ENCODE measurements around the gene SREBF2.

SREBF2 gene

DNA sequence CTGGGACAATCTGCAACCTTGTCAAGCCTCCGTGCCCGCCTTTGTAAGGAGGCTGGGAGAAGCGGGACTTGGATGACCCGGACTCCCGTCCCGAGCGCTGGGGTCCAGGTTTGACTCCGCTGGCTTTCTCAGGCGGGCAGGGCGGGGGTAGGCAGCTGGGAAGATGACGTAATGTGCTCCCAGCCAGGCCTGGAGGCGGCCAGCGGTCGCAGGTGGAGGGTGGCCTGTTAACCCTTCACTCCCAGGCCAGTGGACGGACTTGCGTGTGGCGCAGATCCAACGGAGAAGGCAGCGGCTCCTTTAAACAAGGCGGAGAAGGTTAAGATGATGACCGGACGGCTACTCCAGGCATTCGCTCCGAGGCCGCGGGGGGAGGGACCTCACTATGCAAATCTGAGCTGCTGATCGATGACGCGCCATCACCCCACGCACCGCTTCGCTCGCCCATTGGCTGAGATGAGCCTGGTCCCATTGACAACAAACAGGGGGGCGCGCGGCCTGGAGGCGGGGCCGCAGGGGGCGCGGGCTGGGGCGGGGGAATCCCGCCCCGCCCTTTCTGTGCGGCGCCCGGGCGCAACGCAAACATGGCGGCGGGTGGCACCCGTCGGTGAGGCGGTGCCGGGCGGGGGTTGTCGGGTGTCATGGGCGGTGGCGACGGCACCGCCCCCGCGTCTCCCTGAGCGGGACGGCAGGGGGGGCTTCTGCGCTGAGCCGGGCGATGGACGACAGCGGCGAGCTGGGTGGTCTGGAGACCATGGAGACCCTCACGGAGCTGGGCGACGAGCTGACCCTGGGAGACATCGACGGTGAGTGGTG lies at the start of gene SREBF2:
Gene SREBF2 (plus strand): TSS at position 553 of the 816 bp plus-strand sequence. CDS start 166 bp downstream, at position 719.
- peak; percentile 96 for DNase-seq

GRCh38 chr22:41787331-41787730 lies 45.6 kb upstream of the SREBF2 start:
- DNase-seq: no peak

GRCh38 chr22:41793871-41794270 lies 39.0 kb upstream of the SREBF2 start:
- no peak for DNase-seq

GRCh38 chr22:41798736-41799135 lies 34.2 kb upstream of the SREBF2 start:
- DNase-seq: no peak

DNA sequence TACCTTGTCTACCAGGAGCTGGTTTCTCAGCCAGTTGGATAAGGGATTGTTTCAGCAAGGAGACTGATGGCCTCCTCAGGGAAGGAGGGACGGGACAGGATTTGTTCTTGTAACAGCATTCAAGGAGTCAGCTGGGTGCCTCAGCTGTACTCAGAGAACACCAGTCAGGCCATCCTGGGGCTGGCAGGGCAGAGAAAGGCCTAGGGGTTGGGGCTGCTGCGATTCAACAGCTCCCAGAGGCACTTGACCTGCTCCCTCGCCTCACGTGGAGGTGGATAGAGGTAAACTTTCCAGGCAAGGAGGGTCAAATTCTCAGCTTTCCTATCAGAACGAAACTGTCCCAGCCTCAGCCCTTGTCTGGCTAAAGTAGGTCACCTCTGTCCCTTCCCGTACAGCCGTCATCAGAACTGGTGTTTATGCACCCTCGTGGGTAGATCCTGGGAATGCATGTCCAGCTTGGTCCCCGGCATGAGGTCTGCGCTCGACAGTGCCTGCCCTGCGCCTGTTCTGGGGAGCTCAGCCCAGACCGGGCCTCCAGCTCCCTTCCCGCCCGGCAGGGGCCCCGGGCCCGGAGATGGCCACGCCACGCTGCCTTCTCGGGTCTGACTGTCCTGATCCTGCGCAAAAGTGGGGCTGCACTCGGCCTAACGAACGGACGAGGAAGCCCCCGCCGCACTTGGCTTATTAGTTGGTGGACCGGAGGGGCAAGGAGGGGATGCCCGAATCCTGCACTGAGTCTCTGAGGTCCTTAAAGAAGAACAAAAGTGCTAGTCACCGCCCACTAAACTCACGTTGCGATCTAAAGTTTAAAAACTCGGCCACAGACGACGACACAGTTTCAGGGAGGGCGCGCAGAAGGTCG lies 33.2 kb upstream of the SREBF2 start:
- no peak for DNase-seq

GRCh38 chr22:41800348-41801146 lies 32.4 kb upstream of the SREBF2 start, which contains the start of gene CCDC134:
TSS of gene CCDC134 (plus strand) at chr22:41800679. CDS start at chr22:41808891, 8,212 bp downstream.
- DNase-seq: peak; percentile 75

DNA sequence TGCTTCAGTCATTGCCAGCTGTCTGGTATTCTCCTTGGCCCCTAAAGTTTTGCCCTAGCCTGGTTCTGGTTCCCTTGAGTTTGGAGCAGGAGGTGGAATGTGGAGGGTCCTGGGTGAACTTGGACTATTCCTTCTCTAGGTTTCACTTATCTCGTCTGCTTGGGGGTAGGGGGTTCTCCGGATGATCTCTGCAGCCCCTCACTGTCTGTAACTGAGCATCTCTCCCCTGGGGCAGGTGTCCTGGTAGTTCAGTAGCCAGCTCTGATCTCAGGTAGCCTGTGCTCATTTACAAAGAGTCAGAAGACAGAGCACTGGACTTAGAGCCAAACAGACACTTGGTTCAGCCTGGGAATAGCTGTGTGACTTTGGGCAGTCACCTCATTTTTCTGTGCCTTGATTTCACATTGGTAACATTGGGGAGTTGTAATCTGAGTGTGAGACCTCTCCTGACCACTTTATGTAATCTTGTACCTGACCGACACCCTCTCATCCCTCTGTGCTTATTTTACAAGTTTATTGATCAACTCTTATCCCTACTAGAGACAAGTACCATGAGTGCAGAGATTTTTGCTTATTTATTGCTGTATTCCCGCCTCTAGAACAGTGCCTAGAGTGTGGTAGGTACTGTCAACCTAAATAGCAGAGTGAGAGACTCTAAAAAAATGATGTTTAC lies 31.6 kb upstream of the SREBF2 start:
- DNase-seq: no peak

DNA sequence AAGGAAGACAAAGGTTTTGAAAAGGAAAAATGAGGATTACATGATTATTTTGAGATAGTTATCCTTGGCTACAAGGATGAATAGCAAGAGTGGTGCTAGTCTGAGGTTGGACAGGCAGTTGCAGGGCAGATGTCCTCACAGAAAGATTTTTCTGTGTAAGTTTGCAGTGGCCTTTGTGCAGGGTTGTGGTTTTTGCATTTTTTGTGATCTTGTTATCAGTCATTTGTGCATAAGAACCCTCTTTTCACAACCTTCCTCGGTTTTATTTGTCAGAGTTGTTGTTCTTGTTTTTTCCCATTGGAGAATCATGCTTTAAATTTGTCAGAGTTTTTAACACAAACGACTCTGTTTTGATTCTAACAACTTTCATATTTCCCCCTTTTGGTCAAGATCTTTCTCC lies 31.0 kb upstream of the SREBF2 start:
- DNase-seq: no peak

DNA sequence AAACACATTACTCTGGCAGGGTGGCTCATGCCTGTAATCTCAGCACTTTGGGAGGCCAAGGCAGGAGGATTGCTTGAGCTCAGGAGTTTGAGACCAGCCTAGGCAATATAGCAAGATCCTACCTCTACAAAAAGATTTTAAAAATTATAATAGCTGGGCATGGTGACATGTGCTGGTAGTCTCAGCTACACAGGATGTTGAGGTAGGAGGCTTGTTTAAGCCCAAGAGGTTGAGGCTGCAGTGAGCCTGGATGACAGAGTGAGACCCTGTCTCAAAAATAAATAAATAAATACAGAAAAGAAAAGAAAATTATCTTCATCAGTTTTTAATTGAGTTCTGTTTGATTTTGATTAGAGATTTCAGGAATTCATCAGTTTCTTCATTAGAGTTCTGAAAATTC lies 27.3 kb upstream of the SREBF2 start:
- no peak for DNase-seq

DNA sequence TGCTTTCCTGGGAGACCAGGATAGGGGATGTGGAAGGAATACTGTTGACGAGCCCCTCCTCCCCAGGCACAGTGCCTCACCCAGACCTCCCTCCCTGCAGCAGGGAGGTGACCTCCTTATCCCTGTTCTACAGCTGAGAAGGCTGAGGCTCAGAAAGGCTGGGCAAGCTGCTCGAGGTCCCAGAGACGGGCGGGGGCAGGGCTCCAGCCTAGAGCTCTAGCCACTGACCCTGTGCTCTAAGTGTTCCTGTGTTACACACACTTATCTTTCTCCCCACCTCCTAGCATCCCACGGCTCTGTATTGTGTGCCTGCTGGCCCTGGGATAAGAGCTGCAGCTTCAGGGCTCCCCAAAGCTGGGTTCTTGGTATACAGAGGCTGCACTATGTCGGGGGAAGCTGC lies 24.5 kb upstream of the SREBF2 start:
- no peak for DNase-seq

GRCh38 chr22:41810022-41810421 lies 22.9 kb upstream of the SREBF2 start:
- DNase-seq: no peak

DNA sequence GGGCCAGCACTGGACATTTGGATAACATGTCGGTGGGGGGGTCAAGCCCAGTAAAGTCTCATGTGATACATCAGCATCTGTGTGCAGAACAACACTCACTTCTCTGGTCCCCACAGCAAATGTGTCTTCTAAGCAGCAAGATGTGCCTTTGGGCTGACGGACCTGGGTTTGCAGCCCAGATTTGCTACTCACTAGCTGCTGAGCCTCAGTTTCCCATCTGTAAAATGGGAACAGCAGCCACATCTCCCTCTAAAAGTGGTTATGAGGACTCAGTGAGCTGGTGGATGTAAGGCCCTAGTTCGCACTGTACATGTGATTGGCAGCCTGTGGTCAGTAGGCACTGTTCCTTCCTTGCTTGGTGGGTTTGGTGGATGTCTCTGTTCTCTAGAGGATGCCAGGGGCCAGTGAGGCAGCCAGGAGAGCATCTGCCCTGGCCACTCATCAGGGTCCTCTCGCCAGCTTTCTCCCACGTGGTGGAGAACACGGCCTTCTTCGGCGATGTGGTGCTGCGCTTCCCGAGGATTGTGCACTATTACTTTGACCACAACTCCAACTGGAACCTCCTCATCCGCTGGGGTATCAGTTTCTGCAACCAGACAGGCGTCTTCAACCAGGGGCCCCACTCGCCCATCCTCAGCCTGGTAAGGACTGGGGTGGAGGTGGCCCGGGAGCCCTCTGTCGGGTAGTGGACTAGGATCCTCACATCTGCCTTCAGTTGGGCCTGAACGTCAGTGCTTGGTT lies 19.9 kb upstream of the SREBF2 start:
- DNase-seq: no peak

- DNase-seq: no peak
Observed at GRCh38 chr22:41813726-41814410, 19.0 kb upstream of the SREBF2 start.

DNA sequence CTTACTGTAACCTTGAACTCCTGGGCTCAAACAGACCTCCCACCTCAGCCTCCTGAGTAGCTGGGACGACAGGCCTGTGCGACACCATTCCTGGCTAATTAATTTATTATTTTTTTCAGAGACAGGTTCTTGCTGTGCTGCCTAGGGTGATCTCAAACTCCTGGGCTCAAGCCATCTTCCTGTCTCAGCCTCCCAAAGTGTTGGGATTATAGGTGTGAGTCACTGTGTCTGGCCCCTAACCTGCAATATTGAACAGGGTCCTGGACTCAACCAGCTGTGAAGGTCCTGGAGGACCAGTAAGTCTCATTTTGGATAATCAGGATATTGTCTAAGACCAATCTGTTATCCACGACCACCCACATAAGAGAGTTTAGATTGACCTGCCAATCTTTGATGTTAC lies 17.2 kb upstream of the SREBF2 start:
- DNase-seq: no peak

GRCh38 chr22:41816241-41816640 lies 16.7 kb upstream of the SREBF2 start:
- DNase-seq: no peak

DNA sequence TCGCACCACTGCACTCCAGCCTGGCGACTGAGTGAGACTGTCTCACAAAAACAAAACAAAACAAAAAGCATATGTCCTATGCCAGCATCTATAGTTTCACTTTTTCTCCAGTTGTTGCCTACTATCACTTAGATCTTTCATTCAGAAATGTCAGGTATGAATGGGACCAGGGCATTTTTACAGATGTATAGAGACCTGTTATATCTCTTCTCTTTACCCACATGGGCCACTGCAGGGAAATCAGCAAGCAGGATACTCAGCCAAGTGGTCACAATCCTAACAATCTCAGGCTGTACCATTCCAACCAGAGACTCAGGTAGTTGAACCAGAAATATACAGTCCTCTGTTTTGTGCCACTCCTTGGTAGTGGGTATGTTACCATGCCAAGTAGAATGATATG lies 16.0 kb upstream of the SREBF2 start:
- DNase-seq: no peak

- no peak for DNase-seq
Observed at GRCh38 chr22:41818011-41818410, 14.9 kb upstream of the SREBF2 start.

GRCh38 chr22:41818596-41818995 lies 14.3 kb upstream of the SREBF2 start:
- DNase-seq: no peak

DNA sequence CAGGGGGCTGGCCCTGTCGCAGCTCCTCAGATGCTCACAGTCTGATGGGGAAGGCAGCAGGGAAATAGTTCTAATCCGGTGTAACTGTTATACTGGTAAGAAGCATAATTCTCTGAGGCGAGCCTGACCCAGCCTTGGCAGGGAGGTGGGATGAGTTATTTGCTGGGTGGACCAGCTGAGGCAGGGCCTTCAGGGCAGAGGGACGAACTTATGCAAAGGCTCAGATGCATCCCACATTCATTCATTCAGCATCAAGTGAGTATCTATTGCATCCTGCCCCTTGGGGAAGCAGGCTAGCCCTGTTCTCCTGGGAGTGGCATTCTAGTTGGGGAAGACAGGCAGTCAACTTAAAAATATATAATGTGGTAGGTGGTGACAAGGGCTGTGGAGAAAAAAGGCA lies 13.6 kb upstream of the SREBF2 start:
- no peak for DNase-seq

DNA sequence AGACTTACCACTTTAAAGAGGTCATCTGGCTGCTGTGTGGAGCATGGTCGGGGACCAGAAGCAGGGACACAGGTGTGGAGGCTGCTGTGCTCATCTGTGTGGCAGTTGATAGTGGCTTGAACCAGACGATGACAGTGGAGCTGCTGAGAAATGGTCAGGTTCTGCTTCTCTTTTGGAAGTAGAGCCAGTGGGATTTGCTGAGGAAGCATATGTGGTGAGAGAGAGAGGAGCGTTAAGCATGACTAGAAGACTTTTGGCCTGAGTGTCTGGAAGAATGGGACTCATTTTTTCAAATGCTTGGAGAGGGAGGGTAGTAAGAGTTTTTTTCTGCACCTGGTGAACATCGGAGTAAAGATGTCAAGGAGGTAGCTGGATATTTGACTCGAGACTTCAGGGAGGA lies 12.5 kb upstream of the SREBF2 start:
- DNase-seq: no peak
